ENCODE measurements around the gene TRPC5OS.

DNA sequence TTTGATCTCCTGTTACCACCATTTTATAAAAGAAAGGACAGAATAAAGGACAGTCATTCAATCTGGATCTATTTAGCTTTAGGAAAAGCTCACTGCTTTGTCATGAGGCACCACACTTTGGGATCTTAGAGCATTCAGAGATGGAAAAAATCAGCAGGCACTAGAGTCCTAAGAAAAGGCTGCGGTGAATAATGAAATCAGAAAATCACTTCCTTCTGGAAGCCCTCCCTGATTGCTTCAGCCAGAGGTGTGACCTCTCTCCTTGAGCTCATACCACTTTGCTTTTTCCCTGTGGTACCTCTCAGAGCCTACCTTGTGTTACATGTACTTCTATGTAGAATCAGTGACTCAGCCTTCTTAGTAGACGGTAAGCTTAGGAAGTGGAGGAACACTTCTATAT lies 8.7 kb upstream of the TRPC5OS start:
- TF ChIP-seq POLR2AphosphoS5 (IDR thresholded peaks at IDR 0.05; ENCODE audit: low read depth, low read length) (no peak), POLR2A (IDR thresholded peaks at IDR 0.05; ENCODE audit: low read depth, low read length) (no peak)
